ENCODE data around the gene KIF18B.
A peak's percentile ranks its signal among the peaks of the same experiment; 100 is the strongest.
"Not testable (repeated sequence)": the region's sequence is repeated elsewhere in the genome, so short reads cannot be mapped to it uniquely, and the experiment has no call there.

The KIF18B gene

DNA sequence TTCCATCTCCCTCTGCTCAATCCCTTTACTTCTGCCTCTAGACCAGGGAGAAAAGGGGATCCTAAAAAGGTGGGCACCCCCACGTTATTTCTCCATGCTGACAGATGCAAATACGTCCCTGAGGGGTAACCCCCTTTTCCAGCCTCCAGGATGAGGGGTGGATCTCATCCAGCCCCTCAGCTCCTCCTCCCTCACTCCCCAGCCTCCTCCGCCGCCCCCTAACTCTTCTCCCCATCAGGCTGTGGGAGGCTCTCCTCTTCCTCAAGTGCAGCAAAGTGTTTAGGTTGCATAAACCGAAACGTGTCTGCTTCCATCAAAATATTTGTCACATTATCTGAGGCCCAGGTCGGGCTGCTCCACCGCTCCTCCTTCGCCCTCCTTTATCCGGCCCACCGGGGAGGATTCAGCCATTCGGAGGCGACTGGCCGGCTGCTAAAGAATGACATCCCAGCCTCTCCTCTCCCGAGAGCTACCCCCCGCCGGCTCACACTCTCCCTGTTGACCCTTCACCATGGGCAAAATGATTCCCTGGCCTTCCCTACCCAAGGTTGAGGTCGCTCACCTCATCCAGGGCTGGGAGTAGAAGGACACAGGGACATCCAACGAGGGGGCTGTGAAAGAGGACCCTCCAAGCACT, 21.7 kb upstream of the KIF18B start:
- DNase-seq (ENCODE audit: low read depth), result no peak

GRCh38 chr17:44968225-44969143, 20.9 kb upstream of the KIF18B start, which contains the start of gene C1QL1:
TSS of gene C1QL1 (minus strand) at chr17:44968303. CDS start at chr17:44968048, 255 bp downstream.
- peak; percentile 68 for DNase-seq (ENCODE audit: low read depth)

DNA sequence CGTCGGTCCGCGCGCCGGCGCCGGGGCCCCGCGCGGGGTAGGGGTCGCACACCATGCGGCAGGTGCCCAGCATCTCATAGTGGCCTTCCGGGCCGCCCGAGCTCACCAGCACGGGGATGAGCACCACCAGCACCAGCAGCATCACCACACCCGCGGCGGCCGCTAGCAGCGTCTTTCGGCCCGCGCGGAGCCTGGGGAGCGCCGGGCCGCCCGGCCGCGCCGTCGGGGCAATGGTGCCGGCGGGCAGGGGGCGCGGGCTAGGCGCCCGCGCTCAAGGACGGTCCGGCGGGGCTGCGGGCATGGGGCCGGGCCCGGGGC, 20.3 kb upstream of the KIF18B start:
- DNase-seq (ENCODE audit: low read depth), result no peak

GRCh38 chr17:44967026-44967906, 19.7 kb upstream of the KIF18B start:
- no peak for DNase-seq (ENCODE audit: low read depth)

DNA sequence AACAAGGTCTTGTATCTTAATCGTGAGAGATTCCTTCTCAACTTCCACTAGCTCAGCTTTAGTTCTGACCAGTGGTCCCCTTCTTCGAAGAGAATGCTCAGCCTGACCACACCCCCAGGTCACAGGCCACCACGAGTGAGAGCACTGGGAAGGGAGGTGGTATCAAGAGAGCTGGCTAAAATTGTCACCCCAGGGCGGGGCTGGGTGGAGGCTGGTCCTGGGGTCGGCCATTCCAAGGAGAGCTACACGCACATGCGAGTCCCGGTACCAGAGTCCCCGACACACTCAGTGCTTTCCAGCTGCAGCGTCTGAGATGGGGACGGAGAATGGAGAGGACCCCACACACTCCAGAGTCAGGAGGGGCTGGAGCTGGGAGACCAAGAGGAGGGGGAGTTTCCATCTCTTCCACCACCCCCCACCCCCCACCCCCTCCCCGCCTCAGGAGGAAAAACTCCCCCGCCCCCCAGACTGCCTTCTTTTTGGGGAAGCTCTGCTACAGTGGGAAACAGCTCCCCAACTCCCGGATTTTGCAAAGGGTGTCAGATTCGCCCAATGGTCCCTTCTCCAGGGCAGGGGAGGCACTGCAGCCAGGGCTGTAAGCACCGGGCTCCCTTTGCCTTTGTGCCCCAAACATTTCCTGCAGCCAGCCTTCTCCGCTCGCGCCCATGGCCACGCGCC, 18.9 kb upstream of the KIF18B start:
- DNase-seq (ENCODE audit: low read depth), result no peak

GRCh38 chr17:44965481-44966234, 18.1 kb upstream of the KIF18B start:
- no peak for DNase-seq (ENCODE audit: low read depth)

- no peak for DNase-seq (ENCODE audit: low read depth)
Observed at GRCh38 chr17:44961921-44962350, 14.4 kb upstream of the KIF18B start.

DNA sequence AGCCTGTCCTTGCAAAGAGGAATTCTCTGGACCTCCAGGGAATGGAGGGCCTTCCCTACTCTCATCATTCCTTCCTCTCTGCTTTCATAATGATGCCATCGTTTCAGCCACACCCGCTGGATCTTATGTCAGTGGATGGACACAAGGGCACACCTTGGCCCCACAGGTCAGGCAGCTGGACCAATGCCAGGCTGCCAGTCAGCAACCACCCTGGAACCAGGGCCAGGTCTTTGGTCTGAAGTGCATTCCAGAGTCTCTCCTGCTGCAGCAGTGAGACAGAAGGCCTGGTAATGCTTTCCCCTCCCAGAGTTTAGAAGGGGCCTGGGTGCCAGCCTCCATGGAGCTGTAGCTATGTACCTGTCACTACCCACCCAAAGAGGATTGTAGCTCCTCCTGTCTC, 13.1 kb upstream of the KIF18B start:
- DNase-seq (ENCODE audit: low read depth), result no peak

GRCh38 chr17:44959821-44960531, 12.4 kb upstream of the KIF18B start:
- no peak for DNase-seq (ENCODE audit: low read depth)

DNA sequence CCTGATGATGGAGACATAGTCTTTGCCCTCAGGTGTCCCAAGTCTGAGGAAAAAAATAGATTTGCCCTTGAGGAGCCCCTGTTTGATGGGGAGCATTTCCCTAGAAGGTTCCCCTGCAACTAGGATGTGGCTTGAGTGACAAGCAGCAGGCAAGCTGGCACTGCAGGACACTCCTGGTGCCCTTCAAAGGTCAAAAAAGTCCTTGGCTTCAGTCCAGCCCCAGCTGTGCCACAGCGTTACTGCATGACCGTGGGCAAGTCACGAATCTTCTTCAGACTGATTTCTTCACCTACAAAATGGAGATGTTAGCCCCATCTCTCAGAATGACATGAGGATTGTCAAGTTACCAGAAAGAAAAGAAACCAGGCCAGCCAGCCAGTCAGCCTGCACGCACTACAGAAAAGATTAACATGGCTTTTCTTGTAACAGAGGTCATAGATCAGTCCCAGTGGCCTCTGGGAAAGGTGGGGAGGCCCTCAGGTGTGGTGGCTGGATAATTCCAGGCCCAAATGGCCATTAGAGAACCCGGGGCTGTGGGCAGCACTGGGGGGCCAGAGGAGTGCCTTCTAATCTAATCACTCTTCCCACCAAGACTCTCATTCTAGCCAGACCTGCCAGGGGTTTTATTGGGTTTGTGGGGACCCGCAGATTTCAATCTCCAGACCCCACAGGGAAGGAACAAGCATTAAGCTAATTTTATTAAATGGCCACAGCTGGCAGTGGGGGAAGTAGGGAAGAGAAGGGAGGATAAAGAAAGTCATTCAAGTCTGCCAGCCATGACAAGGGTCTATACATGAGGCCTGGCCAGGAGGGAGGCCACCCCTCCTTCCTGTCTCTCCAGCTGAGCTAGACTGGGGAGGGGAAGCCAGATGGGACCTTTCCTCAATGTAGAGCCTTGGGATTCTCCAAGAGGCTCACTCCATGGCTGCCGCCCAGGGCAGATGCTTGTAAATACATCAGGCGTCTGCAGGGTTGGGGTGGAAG, 9.7 kb upstream of the KIF18B start:
- DNase-seq (ENCODE audit: low read depth), result no peak

DNA sequence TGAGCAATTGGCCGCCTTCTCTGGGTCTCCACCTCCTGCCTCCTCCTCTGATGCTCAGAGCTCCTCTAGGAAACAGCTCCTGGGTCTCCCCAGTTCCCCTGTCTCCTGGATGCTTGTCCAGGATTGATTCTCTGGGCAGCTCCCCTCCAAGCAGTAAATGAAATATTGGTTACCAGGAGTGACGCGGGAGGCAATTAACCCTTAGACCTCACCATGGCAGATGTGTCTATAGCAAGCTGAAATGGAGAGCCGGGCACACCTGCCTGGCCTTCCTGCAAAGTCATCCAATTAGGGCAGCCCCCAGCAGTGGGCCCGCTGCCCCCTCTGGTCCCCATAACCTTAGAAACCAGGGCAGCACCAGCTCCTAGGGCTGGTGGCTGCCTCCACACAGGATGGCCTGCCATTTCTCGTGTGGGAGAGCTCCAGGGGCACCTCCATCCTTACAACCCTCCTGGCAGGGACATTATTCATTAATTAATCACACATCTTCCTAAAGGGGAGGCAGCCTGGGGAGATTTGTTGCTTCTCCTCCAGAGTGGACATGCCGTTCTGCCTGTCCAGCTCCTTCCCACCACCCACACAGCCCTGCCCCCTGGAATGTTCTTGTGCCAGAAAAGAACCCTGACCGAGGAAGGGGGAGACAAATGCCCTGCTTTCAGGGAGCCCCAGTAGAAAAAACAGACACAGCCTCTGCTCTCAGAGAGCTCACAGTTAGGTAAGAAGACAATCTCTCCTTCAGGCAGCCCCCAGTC, 8.3 kb upstream of the KIF18B start:
- no peak for DNase-seq (ENCODE audit: low read depth)

GRCh38 chr17:44952946-44953475, 5.4 kb upstream of the KIF18B start:
- no peak for DNase-seq (ENCODE audit: low read depth)

DNA sequence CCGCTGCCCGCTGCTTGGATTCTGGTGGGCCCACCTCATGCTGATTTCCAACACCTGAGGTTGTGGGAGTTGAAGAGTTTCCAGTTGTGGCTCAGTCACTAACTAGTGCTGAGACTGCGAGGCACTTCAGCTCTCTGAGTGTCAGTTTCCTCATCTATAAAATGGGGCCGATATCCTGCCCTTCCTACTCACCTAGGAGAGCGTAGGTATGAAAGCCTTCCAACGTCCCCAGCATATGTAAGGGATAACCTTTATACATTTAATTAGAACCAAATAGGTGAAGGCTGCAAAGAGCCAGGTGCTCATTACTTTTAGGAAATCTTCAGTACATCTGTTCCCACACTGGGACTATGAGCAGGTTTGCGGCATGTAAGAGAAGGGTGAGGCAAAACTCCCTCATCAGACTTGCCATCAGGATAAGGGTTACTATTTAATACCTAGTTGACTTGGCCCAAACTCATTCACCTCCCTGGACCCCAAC, 782 bp upstream of the KIF18B start:
- no peak for DNase-seq (ENCODE audit: low read depth)

GRCh38 chr17:44945652-44946051, 1.9 kb downstream of the KIF18B start:
- DNase-seq (ENCODE audit: low read depth), result not testable (repeated sequence)

DNA sequence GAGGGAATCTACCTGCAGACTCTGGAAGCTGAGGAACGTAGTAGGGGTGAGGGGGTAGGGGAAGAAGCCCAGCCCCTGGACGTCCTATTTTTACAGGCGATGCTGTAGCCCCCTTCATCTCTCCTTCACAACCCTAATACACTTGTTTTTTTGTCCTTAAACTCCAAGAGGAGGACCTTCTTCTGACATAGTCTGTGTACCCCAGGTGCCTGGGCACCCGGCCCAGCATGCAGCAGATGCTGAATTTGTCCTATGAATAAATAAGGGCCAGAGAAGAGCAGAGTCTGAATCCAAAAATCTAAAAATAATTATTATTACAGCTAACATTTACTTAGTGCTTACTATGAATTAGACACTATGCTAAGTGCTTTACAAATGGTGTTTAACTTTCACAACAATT, 5.1 kb downstream of the KIF18B start:
- DNase-seq (ENCODE audit: low read depth), result no peak

GRCh38 chr17:44941712-44942331, 5.8 kb downstream of the KIF18B start:
- no peak for DNase-seq (ENCODE audit: low read depth)

DNA sequence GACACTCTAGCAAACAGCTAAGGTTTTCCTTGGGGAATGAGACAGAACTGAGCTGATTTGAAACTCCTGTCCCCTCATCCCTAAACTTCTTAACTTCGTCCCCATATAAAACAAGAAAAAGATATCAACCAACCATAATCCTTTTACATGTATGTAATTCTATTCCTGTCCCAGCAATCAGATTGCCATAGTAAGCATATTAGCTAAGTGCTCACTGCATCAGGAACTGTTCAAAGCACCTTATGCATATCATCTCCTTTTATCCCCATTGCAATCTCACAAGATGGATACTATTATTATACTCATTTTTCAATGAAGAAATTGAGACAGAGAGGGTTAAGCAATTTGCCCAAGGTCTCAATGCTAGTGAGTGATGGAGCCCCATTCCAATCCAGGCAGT, 6.8 kb downstream of the KIF18B start:
- no peak for DNase-seq (ENCODE audit: low read depth)

GRCh38 chr17:44940317-44940716, 7.3 kb downstream of the KIF18B start:
- DNase-seq (ENCODE audit: low read depth), result no peak
